Daoy (cell line): Measurements from ENCODE around the gene HEATR3. TPM values are rescaled to one million over a fixed set of nuclear protein-coding genes. Genes with fewer than 3 reads are reported as not detected.

Experiments
- DNase-seq: peaks from one replicate; pipeline ENCODE4 v3.0.0-alpha.2; 2015; ENCODE audit warnings: low read depth
- total RNA-seq: library from RNA; depleted of rRNA; stranded (reverse); fragments of >200 nt; shearing (Covaris generic); gene quantifications from 2 replicates; pipeline ENCODE4 v1.2.3, GENCODE V29; 2014

Gene HEATR3
- total RNA-seq, 1 experiment from 2014 or later = 32.3 TPM

GRCh38 chr16:50058091-50058771 is 7.5 kb upstream of the HEATR3 start:
- no peak for DNase-seq

- no peak for DNase-seq
These were observed 6.7 kb upstream of the HEATR3 start for GRCh38 chr16:50059111-50059510.

GRCh38 chr16:50059669-50060068 is 6.1 kb upstream of the HEATR3 start:
- DNase-seq = no peak

DNA sequence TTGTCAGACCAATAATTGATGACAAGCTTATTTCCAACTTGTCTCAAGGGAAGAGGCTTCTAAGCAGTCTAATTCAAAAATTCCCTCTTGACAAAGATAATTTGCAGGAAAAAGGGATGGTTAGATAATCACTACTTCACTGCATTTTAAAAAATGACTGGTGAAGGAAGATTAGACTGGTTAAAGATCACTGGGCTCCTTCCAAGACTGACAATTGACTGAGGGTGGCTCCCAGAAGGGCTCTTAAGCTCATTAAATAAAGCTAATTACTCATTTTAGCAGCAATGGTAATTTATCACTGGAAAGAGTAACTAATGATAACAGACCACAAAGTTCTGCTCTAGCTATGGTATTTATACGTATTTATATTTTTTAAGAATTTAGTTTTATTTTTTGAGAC is 4.4 kb upstream of the HEATR3 start:
- no peak for DNase-seq

GRCh38 chr16:50065241-50065623 is 538 bp upstream of the HEATR3 start:
- no peak for DNase-seq

DNA sequence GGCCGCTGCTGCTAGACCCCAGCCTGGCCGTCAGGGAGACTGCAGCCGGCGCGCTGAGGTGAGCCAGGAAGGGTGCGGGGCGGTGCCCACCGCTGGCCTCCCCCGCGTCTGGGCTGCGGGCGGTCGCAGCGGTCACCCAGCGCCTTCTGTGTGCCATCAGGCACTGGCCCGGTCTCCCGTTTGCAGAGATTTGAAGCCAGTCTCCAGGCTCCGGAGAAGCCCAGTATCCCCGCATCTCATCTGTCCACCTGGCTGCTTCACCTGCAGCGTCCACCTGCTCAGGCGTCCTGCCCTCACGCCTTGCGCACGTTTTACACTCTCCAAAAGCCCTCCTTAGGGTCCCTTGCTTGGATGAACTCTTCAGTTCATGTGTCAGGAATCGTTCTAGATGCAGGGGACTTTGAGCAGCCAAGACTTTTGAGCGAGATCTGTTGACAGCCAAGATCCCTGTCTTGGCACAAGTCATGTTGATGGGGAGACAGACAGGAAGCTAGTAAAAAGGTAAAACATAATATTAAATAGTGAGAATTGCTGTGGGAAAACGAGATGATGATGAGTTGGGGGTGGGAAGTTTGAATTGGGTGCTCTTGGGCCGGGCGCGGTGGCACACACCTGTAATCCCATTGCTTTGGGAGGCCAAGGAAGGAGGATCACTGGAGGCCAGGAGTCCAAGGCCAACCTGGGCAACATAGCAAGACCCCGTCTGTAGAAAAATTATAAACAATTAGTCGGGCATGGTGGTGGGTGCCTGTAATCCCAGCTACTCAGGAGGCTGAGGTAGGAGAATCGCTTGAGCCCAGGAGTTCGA is 916 bp downstream of the HEATR3 start:
- no peak for DNase-seq

- peak; percentile 37 for DNase-seq
These were observed 1.6 kb downstream of the HEATR3 start for GRCh38 chr16:50067290-50067853.

- DNase-seq = no peak
These were observed 2.8 kb downstream of the HEATR3 start for GRCh38 chr16:50068550-50068949.

- DNase-seq = no peak
These were observed 3.3 kb downstream of the HEATR3 start for GRCh38 chr16:50069060-50069459.

- no peak for DNase-seq
These were observed 5.4 kb downstream of the HEATR3 start for GRCh38 chr16:50071075-50071671.

DNA sequence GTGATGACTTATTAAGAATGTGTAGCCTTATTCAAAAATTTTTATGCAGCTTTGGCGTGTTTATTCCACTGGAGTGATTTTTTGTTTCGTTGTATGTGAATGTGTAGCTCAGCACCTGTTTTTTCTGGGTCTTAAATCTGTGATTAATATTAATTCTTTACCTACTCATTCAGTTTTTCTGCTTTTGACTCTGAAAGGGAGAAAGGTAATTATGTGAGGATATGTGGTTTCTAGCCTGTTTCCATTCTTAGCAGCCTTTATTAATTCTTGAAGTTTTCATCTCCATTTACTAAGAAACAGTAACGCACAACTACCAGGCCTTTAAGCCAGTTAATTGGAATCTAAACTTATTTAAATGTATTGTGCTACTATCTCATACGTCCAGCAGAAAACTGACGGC is 7.0 kb downstream of the HEATR3 start:
- DNase-seq = no peak

DNA sequence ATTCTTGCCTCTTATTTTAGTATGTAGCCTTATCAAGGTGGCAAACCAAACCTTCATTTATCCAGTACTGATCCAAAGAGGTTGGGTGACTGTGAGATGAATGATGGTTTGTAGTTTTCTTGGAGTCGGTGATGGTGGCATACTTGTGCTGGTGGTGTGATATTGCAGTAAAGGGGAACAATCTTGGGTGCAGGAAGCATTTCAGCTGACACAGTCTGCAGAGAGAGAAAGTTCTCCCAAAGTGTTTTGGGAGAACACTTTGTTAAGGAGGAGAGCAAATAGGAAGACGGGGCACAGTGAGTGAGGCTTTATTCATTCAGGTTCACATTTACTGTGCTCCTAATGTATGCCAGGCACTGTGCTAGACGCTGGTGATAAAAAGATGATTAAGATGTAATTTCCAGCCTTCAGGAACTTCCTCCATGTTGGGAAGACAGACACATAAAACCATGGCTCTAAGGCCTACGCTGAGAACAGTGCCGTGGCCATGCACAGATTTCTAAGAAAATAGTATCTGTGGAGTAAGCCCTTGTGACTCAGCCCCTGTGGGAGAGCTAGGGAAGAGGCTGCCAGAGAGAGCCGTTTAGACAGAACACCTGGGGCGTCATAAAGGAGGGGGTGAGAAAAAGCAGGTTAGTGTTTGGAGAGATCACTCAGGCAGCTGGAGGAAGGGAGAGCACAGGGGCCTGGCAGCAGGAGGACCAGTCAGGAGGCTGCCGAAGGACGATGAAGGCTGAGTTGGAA is 13.8 kb downstream of the HEATR3 start:
- no peak for DNase-seq

- no peak for DNase-seq
These were observed 15.8 kb downstream of the HEATR3 start for GRCh38 chr16:50081428-50082018.

GRCh38 chr16:50083996-50084395 is 18.2 kb downstream of the HEATR3 start:
- no peak for DNase-seq

GRCh38 chr16:50086176-50086575 is 20.4 kb downstream of the HEATR3 start:
- DNase-seq = no peak

GRCh38 chr16:50088302-50088701 is 22.5 kb downstream of the HEATR3 start:
- DNase-seq = no peak

DNA sequence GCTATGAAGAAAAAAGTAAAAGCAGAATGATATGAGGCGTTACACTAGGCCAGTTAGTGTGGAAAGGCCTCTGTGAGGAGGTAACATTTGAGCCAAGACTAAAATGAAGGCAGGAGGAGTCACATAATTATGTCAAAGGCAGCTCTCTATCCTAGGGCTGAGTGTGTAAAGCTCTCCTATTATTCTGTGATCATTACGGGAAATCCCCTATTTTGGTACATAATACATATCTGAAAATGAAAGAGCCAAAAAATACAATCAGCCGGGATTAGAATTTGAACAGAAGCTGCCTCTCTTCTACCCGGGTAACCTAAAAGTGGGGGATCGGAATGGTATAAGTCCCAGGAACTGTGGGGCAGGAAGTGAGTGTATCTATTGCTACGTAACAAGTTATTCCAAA is 27.1 kb downstream of the HEATR3 start:
- DNase-seq = no peak

DNA sequence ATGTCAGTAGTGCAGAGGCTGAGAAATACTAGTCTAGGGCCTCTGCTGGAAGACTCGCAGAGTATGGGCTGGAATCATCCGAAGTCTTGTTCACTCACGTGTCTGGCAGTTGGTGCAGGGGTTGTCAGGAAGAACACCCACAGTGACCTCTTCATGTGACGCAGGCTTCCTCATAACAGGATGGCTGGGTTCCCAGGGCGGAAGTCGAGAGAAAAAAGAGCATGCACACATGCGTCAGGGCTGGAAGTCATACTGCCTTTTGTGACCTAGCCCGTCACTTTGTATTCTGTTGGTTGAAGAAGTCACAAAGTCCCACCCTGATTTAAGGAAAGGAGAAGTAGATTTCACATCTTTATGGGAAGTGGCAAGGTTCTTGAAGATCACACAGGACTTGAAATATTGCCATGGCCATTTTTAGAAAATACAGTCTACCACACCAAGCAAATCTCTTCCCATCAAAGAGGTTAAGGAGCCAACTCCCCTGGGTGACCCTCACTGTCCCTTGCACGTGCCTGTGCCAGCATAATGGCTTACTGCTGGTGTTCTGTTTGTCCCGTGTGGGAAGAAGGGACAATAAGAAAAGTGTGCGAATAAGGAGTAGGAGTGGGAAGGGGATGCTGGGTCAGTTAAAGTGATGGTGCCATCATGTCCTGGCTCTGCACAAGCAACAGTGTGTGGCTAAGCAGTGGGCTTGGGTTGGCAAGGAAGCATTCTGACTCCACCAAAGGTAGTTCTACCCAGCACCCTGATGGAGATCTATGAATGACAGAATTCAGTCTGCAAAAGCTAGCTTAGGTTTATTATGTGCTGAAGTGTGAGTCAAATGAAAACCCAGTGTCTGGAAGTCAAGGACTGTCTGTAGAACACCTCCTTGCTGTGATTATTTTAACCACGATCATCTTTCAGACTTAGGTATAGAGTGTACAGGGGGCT is 28.1 kb downstream of the HEATR3 start:
- no peak for DNase-seq

GRCh38 chr16:50096791-50097190 is 31.0 kb downstream of the HEATR3 start:
- DNase-seq = peak; percentile 37

DNA sequence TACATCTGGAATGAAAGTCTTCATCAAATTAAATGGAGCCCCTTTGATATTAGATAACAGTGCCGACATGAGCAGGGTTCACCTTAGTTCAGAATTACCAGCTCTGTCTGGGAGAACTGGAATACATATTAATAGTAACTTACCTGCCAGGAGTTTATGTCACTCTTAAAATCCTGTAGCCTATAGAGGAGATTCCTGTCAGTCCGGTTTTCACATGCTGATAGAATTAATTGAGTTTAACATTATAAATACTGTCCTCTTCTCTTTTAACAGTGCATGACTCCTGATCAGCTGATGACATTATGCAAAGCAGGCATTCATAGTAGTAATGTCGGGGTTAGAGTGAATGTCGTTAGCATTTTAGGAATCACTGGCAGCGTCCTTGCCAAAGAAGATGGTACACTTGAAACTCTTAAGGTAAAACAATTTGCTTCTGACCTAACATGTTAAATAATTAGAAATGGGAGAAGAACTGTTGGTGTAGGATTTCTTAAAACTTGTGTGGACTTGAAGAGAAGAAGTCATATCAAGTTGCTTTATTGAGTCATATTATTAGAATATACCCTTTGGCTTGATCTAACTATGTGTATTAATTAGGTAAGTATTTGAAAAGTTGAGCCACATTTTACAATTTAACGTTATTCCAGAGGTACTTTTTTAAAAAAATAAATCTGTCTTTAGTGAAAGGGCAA is 34.3 kb downstream of the HEATR3 start:
- no peak for DNase-seq
